ENCODE data around the gene CKB. TPM values are rescaled to one million over a fixed set of nuclear protein-coding genes. Genes with fewer than 3 reads are reported as not detected.
"Not testable (repeated sequence)": the region's sequence is repeated elsewhere in the genome, so short reads cannot be mapped to it uniquely, and the experiment has no call there.

CKB gene
- polyA plus RNA-seq, 12 donors: 146 to 849 (median 173) TPM; not detected in 1

GRCh38 chr14:103530390-103530789 is 7.8 kb upstream of the CKB start:
- no peak for DNase-seq

DNA sequence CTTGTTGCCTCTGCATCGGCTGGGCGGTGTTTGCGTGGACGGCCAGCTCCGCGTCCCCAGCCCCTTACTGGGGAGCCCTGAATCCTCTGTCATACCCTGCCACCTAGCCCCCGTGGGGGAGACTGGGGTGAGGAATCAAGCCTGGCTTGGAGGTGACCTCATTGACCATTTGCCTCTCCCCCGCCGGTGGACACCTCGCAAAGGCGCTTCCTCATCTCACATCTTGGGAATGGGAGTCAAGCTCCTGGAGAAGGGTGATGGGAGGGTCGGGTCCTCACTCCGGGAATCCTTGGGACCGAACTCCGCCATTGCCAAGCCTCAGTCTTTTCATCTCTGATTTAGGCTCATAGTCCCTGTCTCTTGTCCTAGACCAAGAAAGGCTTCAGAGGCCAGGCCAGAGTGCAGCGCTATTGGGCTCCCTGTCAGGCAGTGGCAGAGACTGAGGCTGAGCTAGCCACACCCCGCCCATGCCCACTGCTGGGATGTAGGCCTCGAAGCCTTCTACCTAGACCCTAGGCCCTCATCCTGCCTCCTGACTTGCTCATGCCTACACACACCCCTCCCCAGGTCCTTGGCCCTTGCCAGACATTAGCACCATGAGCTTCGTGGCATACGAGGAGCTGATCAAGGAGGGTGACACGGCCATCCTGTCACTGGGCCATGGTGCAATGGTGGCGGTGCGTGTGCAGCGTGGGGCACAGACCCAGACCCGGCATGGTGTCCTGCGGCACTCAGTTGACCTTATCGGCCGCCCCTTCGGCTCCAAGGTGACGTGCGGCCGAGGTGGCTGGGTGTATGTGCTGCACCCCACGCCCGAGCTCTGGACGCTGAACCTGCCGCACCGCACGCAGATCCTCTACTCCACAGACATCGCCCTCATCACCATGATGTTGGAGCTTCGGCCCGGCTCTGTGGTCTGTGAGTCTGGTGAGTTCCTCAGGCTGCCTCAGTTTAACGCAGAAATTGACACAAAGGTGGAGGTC is 7.0 kb upstream of the CKB start:
- DNase-seq: no peak

- DNase-seq: peak; percentile 90
These were observed 6.2 kb upstream of the CKB start, which contains the start of gene TRMT61A for GRCh38 chr14:103528587-103529382. Gene TRMT61A (plus strand): TSS chr14:103529196. CDS start chr14:103529979, 783 bp downstream.

DNA sequence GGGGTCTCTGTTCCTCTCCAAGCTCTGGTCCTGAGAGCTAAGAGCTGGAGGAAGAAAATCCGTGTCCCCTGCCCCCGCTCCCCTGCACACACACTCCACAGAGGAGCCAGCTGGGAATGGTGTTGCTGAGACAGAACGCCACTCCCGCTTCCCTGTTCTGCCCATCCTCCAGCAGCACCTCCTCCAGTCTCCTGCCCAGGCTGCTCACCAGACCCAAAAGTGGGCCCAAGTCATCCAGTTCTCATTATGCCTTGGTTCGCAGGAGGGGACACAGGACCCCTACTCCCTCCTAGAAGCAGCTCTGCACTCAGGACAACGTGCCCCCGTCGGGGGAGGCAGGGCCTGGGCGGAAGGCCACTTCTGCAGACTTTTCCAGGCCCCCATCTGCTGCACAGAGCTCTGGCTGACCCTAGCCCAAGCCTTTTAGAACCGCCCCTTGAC is 5.5 kb upstream of the CKB start:
- no peak for DNase-seq

DNA sequence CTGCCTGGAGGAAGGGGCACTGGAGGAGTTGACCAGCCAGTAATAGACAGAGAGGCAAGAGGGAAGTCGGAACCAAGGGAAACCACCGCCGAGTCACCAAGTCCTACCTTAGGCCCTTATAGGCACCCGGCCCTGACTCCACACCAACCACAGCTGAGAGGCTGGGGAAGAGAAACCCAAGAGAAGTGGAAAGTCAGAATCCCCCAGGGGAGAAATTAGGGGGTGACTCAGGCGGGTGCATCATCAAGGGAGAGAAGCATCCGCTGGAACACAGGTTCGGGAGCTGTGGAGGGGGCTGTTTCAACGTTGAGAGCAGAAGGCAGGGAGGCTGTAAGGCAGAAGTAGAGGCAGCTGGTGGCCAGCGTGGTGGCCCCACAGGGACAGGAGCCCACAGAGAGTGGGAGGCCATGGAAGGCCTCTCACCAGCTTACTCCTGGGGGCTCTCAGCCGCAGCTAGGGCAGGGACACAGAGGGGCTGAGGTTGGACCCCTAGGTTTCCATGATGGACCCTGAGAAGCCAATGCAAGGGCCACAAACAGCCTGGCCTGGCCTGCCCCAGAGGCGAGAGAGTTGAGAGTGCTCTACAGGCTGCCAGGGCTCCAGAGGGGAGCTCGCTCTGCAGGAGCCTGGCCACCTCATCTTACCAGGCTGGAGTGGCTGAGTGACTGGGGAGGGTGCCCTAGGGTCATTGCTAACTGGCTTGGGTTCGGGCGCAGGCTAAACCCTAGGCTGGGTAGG is 4.9 kb upstream of the CKB start:
- no peak for DNase-seq

DNA sequence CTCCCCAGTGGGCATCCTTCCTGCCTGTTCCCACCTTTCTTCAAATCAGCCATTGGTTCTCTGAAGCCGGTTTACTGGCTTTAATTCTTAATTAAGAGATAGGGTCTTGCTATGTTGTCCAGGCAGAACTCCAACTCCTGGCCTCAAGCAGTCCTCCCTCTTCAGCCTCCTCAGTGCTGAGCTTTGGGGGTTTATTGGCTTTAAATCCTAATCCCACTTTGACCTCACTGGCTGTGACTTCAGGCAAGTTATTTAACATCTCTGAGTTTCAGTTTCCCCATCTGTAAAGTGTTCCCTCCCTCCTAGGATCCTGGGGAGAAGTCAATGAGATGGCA is 4.3 kb upstream of the CKB start:
- DNase-seq: no peak

- no peak for DNase-seq
These were observed 3.8 kb upstream of the CKB start for GRCh38 chr14:103526247-103526913.

DNA sequence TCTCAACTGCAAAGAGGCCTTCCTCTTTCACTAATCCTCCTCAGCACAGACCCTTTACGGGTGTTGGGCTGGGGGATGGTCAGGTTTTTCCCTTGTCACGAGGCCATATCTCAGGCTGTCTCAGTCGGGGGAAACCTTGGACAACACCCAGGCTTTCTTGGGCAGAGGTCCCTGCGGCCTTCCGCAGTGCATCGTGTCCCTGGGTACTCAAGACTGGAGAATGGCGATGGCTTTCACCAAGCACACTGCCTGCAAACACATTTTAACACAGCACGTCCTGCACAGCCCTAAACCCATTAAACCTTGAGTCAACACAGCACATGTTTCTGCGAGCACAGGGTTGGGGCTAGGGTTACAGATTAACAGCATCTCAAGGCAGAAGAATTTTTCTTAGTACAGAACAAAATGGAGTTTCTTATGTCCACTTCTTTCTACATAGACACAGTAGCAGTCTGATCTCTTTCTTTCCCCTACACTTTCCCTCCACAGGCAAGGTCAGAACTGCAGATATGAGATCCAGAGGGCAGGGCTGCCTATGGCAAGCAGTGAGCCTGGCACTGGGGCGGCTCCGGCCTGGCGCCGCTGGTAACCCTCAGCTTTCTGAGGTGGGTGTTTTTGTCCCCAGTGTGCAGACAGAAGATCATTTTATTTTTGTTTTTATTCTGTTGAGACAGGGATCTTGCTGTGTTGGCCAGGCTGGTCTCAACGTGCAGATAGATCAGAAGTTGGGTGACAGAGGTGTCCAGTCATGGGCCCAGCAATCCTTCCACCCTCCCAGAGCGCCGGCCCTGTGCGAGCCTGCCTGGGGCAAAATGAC is 3.0 kb upstream of the CKB start:
- not testable (repeated sequence) for DNase-seq

DNA sequence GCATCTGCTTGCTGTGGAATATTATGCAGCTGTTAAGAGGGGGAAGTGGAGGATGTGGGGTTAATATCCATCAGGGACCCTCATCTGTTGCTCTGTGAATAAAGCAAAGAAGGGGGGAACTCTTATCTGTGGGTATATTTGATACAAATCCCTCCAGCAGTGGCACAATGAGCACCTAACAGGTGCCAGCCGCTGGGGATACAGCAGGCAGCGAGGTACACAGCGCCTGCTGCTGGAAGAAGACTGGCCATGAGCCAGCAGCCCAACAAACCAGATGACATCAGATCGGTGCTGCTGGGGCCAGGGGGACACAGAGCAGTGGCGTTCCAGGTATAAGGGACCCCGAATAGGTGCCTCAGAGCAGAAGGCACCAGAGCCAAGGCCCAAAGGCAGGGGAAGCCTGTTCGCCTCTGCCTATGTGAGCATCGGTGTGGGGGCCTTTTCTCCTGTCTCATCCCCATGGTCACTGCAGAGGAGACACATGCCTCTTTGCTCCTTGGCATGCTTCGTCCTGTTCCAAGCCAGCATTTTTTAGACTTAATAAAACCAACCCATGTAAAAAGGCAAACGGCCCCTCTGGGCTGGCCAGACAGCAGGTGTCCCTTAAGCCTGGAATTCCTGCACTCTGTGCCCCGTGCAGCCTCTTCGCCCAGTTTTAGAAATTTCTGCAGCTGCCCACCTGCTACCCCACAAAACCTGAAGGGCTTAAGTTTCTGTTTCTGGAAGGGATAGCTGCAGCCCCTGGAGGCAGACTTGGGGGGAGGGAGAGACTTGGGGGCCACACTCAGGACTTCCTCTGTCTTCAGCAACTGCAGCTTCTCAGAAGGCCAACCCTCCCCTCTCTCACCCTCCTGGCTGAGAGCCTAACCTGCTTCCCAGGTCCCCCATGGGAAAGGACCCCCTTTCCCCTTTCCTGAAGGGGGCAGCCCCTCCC is 1.6 kb upstream of the CKB start:
- no peak for DNase-seq

GRCh38 chr14:103523575-103523954 is 935 bp upstream of the CKB start:
- DNase-seq: no peak

DNA sequence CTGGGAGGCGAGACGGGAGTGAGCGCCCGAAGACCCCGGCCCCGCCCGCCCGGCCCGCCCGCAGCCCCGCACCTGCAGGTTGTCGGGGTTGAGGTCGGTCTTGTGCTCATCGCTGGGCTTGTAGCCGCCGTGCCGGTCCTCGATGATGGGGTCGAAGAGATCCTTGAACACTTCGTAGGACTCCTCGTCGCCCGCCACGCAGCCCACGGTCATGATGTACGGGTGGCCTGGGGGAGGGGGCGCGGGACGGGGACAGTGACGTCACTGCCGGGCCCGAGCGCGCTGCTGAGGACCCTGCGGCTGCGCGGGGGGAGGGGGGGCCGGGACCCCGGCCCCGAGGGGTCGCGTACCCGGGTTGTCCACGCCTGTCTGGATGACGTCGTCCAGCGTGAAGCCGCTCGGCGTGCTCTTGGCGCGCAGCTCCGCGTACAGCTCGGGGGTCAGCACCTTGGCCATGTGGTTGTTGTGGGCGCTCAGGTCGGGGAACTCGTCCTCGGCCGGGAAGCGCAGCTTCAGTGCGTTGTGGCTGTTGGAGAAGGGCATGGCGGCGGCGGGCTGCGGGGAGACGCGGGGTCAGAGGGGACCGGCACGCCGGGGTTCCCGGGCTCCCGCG is 573 bp downstream of the CKB start:
- DNase-seq: no peak

- DNase-seq: no peak
These were observed 1.1 kb downstream of the CKB start for GRCh38 chr14:103521438-103521950.

GRCh38 chr14:103520657-103521437 is 1.8 kb downstream of the CKB start:
- peak; percentile 76 for DNase-seq

DNA sequence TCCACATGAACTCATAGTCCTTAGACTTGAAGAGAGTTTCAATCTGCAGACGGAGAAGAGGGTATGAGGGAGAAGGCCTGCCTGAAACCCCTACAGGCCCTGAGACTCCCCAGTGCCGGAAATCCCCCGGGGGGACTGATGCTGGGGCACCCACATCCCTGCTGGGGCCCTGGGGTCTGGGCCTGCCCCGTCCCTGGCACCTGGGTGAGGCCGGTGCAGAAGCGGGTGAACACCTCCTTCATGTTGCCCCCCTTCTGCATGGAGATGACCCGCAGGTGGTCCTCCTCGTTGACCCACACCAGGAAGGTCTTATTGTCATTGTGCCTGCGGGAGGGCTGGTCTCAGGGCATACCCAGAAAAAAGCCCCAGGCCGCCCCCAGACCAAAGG is 2.4 kb downstream of the CKB start:
- no peak for DNase-seq

- no peak for DNase-seq
These were observed 2.8 kb downstream of the CKB start for GRCh38 chr14:103519837-103520212.

DNA sequence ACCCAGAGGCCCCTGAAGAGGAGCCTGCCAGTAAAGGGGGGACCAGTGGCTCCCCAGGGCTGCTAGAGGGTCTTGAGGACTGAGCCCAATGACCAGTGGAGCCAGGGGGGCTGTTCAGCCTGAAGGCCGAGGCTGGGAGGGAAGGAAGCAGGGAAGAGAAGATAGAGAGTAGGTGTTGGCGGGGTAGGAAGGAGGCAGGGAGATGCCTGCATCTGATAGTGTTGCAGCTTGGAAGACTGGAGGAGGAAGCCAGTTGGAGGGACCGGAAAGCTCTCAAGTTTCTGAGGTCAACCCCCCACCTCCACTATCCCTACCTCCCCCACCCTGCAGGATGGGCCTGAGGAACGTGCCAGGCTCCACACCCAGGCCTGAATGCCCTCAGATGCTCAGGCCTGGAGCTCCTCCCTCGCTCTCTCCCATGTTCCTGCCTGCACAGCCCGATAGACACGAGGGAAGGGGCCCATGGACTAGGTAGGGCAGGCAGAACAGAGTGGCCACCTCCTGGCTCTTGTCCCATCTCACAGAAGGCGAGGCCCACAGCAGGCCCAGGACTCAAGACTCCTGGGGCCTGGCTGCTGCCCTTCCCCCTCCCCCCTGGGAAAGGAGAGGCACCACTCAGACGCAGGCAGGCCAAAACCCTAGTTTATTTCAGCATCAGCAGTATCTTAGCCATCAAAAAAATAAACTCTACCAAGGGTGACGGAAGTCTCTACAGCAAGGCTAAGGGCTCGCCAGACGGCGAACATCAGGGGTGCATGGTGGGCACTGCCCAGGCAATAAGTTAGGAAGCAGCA is 3.4 kb downstream of the CKB start:
- DNase-seq: no peak

DNA sequence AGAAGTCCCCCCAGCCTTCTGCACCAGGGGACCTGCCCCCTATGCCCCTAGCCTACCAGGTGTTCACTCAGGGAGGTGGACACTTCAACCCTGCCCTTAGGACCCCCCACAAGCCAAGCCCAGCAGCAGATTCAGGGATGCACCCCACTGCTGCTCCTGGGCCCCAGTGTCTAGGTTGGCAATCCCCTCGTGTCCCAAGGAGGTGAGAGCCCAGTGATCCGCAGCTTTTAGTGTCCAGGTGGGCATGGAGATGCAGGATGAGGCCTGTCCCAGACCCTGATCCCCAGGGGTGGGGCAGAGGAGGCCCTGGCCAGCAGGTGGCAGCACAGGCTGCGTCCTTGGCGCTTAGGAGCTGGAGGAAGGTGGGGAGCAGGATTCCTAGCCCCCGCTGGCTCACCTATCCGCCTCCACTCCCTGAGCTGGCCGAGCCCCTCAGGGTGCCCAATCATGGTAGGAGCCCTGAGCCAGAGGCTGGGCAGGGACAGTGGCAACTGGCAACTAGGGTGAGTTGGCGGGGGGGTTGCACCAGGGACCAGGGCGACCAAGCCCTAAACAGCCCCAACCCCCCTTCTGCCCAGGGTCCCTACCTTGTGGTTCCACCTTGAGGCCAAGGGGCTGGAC is 4.1 kb downstream of the CKB start:
- DNase-seq: no peak
